A549 (cell line): ENCODE data around the gene PCSK7.

ENCODE experiments used
- EP300 ChIP-seq, 2 experiments: fragments of >200 bp; sonication (Bioruptor Twin); formaldehyde crosslinking; IDR thresholded peaks; 2 replicates in 1 of 2; 3 replicates in 1 of 2; pipeline ENCODE4 v1.6.1; 2016 to 2017
- MAX ChIP-seq: IDR thresholded peaks from 2 replicates; pipeline ENCODE4 v1.6.1; 2012
- POLR2A ChIP-seq: IDR thresholded peaks from 2 replicates; pipeline ENCODE4 v1.6.1; 2012; ENCODE audit warnings: mild to moderate bottlenecking, low read length
- TF ChIP-seq, protein P1 (sequence below): fragments of >200 bp; sonication (Bioruptor Twin); formaldehyde crosslinking; IDR thresholded peaks from 3 replicates; pipeline ENCODE4 v1.5.1; 2016
- TF ChIP-seq, protein P2 (sequence below): fragments of 150-350 bp; IDR thresholded peaks from 2 replicates; pipeline ENCODE4 v1.6.1; 2014; ENCODE audit warnings: low read depth, mild to moderate bottlenecking, low read length

DNA sequence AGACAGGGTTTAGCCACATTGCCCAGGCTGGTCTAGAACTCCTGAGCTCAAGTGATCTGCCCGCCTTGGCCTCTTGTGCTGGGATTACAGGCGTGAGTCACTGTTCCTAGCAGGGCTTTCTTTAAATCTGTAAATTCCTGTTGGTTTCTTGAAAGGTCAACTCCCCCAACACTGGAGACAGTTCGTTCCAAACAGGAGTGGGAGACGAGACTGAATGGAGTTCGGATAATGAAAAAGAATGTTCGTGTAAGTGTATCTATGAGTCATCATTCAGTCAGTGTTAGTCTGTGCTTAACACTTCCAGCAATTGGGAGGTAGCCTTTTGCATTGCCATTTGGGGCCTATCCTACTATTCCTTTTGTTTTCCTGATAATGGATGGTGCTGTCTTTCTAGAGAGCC is 49.3 kb upstream of the PCSK7 start:
- no peak for TF ChIP-seq EP300 (IDR thresholded peaks at IDR 0.05)
- TF ChIP-seq, protein P1, sequence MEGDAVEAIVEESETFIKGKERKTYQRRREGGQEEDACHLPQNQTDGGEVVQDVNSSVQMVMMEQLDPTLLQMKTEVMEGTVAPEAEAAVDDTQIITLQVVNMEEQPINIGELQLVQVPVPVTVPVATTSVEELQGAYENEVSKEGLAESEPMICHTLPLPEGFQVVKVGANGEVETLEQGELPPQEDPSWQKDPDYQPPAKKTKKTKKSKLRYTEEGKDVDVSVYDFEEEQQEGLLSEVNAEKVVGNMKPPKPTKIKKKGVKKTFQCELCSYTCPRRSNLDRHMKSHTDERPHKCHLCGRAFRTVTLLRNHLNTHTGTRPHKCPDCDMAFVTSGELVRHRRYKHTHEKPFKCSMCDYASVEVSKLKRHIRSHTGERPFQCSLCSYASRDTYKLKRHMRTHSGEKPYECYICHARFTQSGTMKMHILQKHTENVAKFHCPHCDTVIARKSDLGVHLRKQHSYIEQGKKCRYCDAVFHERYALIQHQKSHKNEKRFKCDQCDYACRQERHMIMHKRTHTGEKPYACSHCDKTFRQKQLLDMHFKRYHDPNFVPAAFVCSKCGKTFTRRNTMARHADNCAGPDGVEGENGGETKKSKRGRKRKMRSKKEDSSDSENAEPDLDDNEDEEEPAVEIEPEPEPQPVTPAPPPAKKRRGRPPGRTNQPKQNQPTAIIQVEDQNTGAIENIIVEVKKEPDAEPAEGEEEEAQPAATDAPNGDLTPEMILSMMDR: no peak
- TF ChIP-seq, protein P2, sequence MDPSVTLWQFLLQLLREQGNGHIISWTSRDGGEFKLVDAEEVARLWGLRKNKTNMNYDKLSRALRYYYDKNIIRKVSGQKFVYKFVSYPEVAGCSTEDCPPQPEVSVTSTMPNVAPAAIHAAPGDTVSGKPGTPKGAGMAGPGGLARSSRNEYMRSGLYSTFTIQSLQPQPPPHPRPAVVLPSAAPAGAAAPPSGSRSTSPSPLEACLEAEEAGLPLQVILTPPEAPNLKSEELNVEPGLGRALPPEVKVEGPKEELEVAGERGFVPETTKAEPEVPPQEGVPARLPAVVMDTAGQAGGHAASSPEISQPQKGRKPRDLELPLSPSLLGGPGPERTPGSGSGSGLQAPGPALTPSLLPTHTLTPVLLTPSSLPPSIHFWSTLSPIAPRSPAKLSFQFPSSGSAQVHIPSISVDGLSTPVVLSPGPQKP: no peak
- no peak for TF ChIP-seq POLR2A
- no peak for TF ChIP-seq MAX
